ENCODE results near the gene ZFYVE16. TPM values are rescaled to one million over a fixed set of nuclear protein-coding genes. Genes with fewer than 3 reads are reported as not detected.
A peak's percentile ranks its signal among the peaks of the same experiment; 100 is the strongest.

ZFYVE16 gene
- total and polyA plus RNA-seq, 2 of the 13 experiments (the other 11 are each of a cell fraction or from before 2014, with no cell fraction given) = 9.3 to 33.3 TPM

DNA sequence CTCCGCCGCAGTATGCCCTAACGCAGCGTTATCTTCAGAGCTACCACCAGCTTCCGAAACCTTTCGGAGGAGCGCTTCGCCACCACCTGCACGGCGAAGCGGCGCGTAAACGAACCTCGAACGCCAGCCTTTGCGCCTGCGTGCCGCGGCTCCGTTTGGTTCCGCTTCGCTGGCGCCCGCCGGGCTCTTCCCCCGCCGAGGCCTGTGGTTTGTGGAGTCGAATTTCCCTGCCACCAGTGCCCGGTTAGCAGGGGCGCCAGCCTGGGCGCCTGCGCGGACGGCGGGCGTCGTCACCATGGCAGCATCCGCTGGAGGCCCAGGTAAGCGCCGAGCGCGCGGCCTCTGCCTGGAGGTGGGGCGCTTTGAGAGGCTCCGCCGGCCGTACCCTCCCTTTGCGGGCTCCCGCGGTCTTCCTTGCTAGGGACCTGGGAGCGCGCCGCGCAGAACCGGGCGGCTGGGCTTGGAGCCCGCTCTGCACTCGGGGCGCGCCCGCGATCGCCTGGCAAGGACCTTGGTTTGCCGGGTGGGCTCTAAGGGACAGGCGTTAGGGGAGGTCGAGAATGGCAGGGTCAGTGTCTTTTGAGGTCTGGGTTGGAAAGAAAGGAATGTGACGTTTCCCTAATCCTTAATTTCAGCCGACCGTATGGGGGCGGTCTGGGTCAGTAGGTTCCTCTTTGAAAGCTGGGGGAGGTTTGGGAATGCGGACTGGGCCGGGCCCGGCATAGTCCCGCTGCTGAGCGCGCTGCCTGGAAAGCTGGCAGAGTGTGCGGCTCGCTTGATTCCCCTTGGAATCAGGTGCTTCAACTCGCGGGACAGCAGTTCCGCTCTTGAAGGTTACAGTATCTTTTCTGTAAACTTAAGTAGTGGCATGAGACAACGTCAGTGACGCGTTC lies 80.2 kb downstream of the ZFYVE16 start, which contains the start of gene FAM151B (continued):
- TF ChIP-seq, protein P1, sequence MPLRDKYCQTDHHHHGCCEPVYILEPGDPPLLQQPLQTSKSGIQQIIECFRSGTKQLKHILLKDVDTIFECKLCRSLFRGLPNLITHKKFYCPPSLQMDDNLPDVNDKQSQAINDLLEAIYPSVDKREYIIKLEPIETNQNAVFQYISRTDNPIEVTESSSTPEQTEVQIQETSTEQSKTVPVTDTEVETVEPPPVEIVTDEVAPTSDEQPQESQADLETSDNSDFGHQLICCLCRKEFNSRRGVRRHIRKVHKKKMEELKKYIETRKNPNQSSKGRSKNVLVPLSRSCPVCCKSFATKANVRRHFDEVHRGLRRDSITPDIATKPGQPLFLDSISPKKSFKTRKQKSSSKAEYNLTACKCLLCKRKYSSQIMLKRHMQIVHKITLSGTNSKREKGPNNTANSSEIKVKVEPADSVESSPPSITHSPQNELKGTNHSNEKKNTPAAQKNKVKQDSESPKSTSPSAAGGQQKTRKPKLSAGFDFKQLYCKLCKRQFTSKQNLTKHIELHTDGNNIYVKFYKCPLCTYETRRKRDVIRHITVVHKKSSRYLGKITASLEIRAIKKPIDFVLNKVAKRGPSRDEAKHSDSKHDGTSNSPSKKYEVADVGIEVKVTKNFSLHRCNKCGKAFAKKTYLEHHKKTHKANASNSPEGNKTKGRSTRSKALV (CRISPR knock-in tag; IDR thresholded peaks at IDR 0.05) = peak; percentile 95
- TF ChIP-seq GLI4 (CRISPR knock-in tag; IDR thresholded peaks at IDR 0.05; ENCODE audit: borderline replicate concordance) (peak; percentile 27; the same call in 1 of the 2 replicates), ZSCAN9 (CRISPR knock-in tag; IDR thresholded peaks at IDR 0.05; ENCODE audit: borderline replicate concordance) (no peak; the same call in 1 of the 2 replicates), SALL1 (CRISPR knock-in tag; IDR thresholded peaks at IDR 0.05) (peak; percentile 78), NFYC (CRISPR knock-in tag; IDR thresholded peaks at IDR 0.05) (peak; percentile 42), NR2F6 (IDR thresholded peaks at IDR 0.05) (no peak), NR2F6 (CRISPR knock-in tag; IDR thresholded peaks at IDR 0.05) (peak; percentile 31; the same call in 1 of the 2 replicates), ZMYM3 (CRISPR knock-in tag; IDR thresholded peaks at IDR 0.05) (peak; percentile 51; the same call in 1 of the 2 replicates), NFKB2 (CRISPR knock-in tag; IDR thresholded peaks at IDR 0.05; ENCODE audit: borderline replicate concordance) (peak; percentile 82), SRSF1 (optimal IDR thresholded peaks at IDR 0.05; ENCODE audit: low read depth, low read length) (no peak), ZFP82 (CRISPR knock-in tag; IDR thresholded peaks at IDR 0.05; ENCODE audit: borderline replicate concordance) (0 out of 2 replicates have a peak, but pooled peaks have one; percentile 61), GTF2F1 (IDR thresholded peaks at IDR 0.05; ENCODE audit: low read length) (no peak), NRL (CRISPR knock-in tag; IDR thresholded peaks at IDR 0.05; ENCODE audit: borderline replicate concordance) (peak; percentile 90), ZNF788 (CRISPR knock-in tag; IDR thresholded peaks at IDR 0.05; ENCODE audit: borderline replicate concordance) (peak; percentile 24; the same call in 1 of the 2 replicates)
- TF ChIP-seq, protein P2, sequence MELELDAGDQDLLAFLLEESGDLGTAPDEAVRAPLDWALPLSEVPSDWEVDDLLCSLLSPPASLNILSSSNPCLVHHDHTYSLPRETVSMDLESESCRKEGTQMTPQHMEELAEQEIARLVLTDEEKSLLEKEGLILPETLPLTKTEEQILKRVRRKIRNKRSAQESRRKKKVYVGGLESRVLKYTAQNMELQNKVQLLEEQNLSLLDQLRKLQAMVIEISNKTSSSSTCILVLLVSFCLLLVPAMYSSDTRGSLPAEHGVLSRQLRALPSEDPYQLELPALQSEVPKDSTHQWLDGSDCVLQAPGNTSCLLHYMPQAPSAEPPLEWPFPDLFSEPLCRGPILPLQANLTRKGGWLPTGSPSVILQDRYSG (CRISPR knock-in tag; IDR thresholded peaks at IDR 0.05) = peak; percentile 47; the same call in 1 of the 2 replicates
- TF ChIP-seq, protein P3, sequence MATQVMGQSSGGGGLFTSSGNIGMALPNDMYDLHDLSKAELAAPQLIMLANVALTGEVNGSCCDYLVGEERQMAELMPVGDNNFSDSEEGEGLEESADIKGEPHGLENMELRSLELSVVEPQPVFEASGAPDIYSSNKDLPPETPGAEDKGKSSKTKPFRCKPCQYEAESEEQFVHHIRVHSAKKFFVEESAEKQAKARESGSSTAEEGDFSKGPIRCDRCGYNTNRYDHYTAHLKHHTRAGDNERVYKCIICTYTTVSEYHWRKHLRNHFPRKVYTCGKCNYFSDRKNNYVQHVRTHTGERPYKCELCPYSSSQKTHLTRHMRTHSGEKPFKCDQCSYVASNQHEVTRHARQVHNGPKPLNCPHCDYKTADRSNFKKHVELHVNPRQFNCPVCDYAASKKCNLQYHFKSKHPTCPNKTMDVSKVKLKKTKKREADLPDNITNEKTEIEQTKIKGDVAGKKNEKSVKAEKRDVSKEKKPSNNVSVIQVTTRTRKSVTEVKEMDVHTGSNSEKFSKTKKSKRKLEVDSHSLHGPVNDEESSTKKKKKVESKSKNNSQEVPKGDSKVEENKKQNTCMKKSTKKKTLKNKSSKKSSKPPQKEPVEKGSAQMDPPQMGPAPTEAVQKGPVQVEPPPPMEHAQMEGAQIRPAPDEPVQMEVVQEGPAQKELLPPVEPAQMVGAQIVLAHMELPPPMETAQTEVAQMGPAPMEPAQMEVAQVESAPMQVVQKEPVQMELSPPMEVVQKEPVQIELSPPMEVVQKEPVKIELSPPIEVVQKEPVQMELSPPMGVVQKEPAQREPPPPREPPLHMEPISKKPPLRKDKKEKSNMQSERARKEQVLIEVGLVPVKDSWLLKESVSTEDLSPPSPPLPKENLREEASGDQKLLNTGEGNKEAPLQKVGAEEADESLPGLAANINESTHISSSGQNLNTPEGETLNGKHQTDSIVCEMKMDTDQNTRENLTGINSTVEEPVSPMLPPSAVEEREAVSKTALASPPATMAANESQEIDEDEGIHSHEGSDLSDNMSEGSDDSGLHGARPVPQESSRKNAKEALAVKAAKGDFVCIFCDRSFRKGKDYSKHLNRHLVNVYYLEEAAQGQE (IDR thresholded peaks at IDR 0.05; ENCODE audit: borderline replicate concordance in 1 of 2, low read depth in 1 of 2, low read length in 2 of 2) = peak in 1 of 2 experiments; percentile 5; a peak in 1 of 4 replicates
- TF ChIP-seq, protein P4, sequence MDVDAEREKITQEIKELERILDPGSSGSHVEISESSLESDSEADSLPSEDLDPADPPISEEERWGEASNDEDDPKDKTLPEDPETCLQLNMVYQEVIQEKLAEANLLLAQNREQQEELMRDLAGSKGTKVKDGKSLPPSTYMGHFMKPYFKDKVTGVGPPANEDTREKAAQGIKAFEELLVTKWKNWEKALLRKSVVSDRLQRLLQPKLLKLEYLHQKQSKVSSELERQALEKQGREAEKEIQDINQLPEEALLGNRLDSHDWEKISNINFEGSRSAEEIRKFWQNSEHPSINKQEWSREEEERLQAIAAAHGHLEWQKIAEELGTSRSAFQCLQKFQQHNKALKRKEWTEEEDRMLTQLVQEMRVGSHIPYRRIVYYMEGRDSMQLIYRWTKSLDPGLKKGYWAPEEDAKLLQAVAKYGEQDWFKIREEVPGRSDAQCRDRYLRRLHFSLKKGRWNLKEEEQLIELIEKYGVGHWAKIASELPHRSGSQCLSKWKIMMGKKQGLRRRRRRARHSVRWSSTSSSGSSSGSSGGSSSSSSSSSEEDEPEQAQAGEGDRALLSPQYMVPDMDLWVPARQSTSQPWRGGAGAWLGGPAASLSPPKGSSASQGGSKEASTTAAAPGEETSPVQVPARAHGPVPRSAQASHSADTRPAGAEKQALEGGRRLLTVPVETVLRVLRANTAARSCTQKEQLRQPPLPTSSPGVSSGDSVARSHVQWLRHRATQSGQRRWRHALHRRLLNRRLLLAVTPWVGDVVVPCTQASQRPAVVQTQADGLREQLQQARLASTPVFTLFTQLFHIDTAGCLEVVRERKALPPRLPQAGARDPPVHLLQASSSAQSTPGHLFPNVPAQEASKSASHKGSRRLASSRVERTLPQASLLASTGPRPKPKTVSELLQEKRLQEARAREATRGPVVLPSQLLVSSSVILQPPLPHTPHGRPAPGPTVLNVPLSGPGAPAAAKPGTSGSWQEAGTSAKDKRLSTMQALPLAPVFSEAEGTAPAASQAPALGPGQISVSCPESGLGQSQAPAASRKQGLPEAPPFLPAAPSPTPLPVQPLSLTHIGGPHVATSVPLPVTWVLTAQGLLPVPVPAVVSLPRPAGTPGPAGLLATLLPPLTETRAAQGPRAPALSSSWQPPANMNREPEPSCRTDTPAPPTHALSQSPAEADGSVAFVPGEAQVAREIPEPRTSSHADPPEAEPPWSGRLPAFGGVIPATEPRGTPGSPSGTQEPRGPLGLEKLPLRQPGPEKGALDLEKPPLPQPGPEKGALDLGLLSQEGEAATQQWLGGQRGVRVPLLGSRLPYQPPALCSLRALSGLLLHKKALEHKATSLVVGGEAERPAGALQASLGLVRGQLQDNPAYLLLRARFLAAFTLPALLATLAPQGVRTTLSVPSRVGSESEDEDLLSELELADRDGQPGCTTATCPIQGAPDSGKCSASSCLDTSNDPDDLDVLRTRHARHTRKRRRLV (CRISPR knock-in tag; IDR thresholded peaks at IDR 0.05) = no peak
